Fibroblast of the aortic adventitia (primary cell): Measurements from ENCODE around the gene PTCH1. TPM values are rescaled to one million over a fixed set of nuclear protein-coding genes. Genes with fewer than 3 reads are reported as not detected.

Experiments used
- DNase-seq: peaks from one replicate; pipeline ENCODE4 v3.0.0-alpha.2; 2010; ENCODE audit warnings: low read depth
- H3K4me3 ChIP-seq: 2 replicates; pipeline ENCODE4 v1.5.1; 2011; ENCODE audit warnings: low read depth, mild to moderate bottlenecking, control low read depth, low read length, moderate library complexity
- total RNA-seq: library from RNA; depleted of rRNA; stranded (reverse); fragments of >200 nt; gene quantifications from 2 replicates; pipeline ENCODE4 v1.2.3, GENCODE V29; 2012; ENCODE audit warnings: low replicate concordance
- TF ChIP-seq, protein P1 (sequence below): IDR thresholded peaks from 2 replicates; pipeline ENCODE4 v1.5.1; 2011; ENCODE audit warnings: mild to moderate bottlenecking, low read length, control low read depth, inconsistent platforms; ENCODE audit not compliant: insufficient read depth

The PTCH1 gene
- total RNA-seq, 1 donor: 9.4 TPM

DNA sequence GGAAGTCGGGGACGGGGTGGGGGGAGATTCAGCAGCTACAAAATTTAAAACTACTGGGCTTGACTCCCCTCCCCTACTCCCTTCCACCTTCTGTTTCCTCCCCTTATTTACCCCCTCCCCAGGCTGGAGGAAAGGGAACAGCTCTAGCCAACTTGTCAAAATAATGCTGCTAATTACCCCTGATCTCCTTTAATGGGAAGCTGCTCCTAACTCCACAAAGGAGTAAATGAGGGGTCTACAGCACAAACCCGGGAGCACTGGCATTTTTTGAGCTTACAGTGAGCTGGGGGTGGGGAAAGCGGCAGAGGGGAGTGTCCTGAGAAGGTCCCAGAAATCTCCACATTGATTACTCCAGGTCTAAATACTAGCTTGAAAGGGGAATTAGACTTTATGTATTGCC, 3.1 kb downstream of the PTCH1 start:
- H3K4me3 ChIP-seq: no peak overlapping the region
- TF ChIP-seq, protein P1, sequence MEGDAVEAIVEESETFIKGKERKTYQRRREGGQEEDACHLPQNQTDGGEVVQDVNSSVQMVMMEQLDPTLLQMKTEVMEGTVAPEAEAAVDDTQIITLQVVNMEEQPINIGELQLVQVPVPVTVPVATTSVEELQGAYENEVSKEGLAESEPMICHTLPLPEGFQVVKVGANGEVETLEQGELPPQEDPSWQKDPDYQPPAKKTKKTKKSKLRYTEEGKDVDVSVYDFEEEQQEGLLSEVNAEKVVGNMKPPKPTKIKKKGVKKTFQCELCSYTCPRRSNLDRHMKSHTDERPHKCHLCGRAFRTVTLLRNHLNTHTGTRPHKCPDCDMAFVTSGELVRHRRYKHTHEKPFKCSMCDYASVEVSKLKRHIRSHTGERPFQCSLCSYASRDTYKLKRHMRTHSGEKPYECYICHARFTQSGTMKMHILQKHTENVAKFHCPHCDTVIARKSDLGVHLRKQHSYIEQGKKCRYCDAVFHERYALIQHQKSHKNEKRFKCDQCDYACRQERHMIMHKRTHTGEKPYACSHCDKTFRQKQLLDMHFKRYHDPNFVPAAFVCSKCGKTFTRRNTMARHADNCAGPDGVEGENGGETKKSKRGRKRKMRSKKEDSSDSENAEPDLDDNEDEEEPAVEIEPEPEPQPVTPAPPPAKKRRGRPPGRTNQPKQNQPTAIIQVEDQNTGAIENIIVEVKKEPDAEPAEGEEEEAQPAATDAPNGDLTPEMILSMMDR: no peak

DNA sequence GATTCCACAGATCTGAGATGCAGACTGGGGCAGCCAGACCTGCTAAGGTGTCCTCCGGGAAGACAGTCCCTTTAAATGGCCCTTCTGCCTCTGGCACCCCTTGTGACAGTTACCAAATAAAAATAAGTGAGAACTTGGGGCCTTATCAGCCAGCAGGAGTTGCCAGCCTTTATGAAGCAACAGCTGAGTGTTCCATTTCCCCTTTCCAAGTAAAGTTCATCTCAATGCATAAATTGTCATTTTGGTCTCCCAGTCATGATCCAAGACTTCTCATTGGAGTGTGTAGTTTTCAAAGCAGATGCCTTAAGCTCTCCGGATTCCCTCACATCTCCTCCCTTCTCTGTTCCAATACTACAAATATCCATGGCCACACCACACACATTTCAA, 4.1 kb downstream of the PTCH1 start:
- no peak for DNase-seq
- peak overlapping the region; percentile 84 for H3K4me3 ChIP-seq
- TF ChIP-seq, protein P1: no peak

More for the DNA sequence above, 3.1 kb downstream of the PTCH1 start:
- DNase-seq: no peak

DNA sequence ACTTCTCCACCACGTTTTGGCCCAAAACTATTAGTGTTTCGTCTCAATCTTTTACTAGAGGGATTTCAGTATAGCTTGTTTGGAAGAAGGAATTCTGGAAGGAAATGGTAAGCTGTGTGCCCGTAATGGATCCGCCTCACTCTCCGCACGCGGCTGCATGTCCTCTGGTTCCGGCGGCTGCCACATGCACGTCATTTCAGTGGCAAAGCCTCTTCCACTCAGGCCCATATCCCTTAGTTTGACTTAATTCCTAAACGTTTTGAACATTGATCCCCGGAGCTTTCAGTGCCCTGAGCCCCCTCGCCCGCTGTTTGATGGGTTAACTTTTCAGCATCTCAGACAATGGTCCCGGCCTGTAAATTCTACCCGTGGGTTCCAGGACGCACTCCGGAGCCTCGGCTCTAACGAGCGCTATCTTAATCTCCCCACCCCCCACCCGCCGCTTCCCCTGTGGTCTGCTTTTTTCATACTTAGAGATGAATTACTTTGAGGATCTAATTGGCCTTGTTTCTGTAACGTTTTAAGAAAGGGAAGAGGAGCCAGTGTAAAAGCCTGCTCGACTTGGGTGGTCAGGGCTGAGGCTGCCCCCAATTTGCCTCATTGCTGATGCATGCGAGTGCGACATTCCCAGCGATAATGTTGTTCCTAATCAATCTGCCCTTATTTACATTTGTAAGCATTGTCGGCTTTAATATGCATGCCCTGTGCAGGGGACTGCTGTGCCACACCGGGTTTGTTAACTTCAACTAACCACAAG, 4.6 kb downstream of the PTCH1 start:
- TF ChIP-seq, protein P1: no peak
- H3K4me3 ChIP-seq: peak overlapping the region; percentile 84
- DNase-seq: no peak

DNA sequence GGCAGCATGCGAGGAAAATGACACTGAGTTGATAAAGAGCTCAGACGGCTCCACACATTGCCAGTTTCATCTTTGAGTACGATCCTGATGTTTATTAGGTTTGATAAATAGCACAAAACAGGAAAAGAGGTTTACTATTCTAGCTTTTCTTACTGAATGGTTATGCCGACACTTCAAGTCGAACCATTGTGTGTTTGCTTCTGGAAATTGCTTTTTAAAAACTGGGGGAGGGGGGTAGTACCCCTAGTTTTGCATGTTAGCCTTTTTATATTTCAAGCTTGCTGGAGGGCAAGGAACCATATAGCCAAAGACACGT, 5.2 kb downstream of the PTCH1 start:
- H3K4me3 ChIP-seq: peak overlapping the region; percentile 84
- TF ChIP-seq, protein P1: no peak
- no peak for DNase-seq

DNA sequence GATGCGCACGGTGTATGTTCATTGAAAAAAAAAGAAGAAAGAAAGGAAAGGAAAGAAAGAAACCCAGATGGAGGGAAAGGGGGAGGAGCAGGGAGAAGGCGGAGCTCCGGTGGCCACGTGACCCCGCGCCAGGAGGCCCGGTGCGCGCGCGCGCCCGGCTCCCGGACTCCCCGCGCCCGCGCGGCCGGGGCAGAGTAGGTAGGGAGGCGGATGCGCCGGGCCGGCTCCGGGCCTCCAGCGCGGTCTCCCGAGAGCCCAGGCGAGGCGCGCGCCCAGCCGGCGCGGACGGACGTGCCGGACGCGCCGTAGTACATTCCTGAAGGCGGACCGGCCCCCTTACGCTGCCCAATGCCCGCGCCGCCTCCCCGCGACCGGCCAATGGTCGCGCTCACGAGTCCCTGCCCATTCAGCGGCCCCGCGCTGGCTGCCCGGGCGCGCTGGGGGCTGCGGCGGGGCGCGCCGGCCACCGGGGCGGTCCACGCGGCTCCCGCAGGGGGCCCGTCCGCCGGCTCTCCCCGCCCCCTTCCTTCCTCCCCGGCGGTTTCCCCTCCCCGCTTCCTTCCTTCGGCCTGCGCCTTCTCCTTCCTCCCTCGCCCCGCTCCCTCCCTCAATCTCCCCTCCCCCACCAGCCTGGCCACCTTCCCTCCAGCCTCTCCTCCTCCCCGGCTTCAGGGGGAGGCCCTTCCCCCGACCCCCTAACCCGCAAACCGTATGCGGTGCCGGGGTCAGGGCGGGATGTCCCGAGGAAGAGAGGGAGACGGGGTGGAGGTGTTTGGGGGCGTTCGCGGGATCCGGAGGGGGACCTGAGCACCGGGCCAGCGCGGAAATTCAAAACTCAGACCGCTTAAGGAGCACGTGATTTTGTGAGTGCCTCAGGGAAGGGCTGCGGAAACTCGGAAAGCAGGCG, 5.8 kb downstream of the PTCH1 start:
- peak; percentile 92 for DNase-seq
- TF ChIP-seq, protein P1: no peak
- H3K4me3 ChIP-seq: peak overlapping the region; percentile 84

DNA sequence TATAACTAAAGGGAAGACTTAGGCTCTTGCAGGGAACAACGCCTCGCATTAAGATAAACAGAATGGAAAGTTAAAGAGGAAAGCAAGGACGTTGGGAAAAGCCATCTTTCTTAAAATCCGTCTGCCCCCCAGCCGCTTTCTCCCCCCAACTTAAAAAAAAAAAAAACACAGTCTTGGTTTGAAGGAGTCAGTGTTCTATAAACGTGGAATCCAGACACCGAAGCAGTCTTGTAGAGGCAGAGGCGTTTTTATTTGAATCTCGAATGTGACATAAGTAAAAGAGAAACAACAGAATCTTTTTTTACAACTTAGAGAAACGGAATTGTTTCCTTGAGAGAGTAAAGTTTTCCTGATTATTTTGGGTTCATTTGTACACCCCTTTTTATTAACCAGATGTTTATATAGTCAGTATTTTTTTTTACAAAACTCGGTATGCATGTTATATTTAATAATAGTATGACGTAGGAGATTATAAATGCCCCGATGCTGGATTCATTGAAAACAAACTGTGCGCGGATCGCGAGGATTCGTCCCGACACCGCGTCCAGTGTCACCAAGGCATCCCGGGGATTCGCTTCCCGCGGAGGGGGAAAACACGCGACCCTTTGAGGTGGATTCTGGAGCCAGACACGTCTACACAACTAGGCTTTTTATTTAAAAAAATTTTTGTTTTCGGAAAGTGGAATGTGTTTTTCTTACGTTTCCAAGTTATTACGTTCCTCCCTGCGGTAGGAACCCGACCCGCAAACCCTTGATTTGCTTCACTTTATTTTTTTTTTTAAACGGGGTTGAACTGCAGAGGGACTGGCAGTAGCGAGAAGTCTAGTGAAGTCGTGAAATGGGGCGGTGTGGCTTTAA, 6.7 kb downstream of the PTCH1 start:
- H3K4me3 ChIP-seq: peak overlapping the region; percentile 84
- no peak for DNase-seq
- TF ChIP-seq, protein P1: no peak
